WERI-Rb-1 (cell line): ENCODE data around the gene RFX4.
"Not testable (repeated sequence)": the region's sequence is repeated elsewhere in the genome, so short reads cannot be mapped to it uniquely, and the experiment has no call there.

ENCODE experiments used
- DNase-seq: peaks from one replicate; pipeline ENCODE4 v3.0.0-alpha.2; 2020
- H3K27ac ChIP-seq: fragments of 250-450 bp; sonication (Bioruptor Pico); 2 replicates; pipeline ENCODE4 v1.5.1; 2020; ENCODE audit warnings: mild to moderate bottlenecking, moderate library complexity
- H3K27me3 ChIP-seq: fragments of 250-450 bp; sonication (Bioruptor Pico); 2 replicates; pipeline ENCODE4 v1.5.1; 2021; ENCODE audit warnings: mild to moderate bottlenecking, low read depth, moderate library complexity; ENCODE audit not compliant: insufficient read depth, severe bottlenecking
- H3K36me3 ChIP-seq: fragments of 250-450 bp; sonication (Bioruptor Pico); 2 replicates; pipeline ENCODE4 v1.5.1; 2020; ENCODE audit warnings: mild to moderate bottlenecking, moderate library complexity
- H3K4me3 ChIP-seq: 2 replicates; pipeline ENCODE4 v1.5.1; 2011; ENCODE audit warnings: low read depth, mild to moderate bottlenecking, control low read depth, low read length
- H3K9me3 ChIP-seq: fragments of 250-450 bp; sonication (Bioruptor Pico); 2 replicates; pipeline ENCODE4 v1.5.1; 2021; ENCODE audit warnings: mild to moderate bottlenecking, moderate library complexity; ENCODE audit not compliant: severe bottlenecking
- CTCF ChIP-seq: IDR thresholded peaks from 2 replicates; pipeline ENCODE4 v1.5.1; 2011; ENCODE audit warnings: low read depth, mild to moderate bottlenecking, control low read depth, inconsistent platforms, low read length

Gene RFX4

GRCh38 chr12:106685381-106685780, 102.6 kb downstream of the RFX4 start:
- Histone ChIP-seq H3K36me3 (no peaks in the 10 kb centered on the region), H3K27me3 (peaks cover 24% of the 10 kb centered on the region), H3K9me3 (no peaks in the 10 kb centered on the region), H3K27ac (no peak overlapping the region), H3K4me3 (no peak overlapping the region)
- DNase-seq: no peak
- no peak for TF ChIP-seq CTCF

GRCh38 chr12:106687672-106688071, 104.9 kb downstream of the RFX4 start:
- H3K36me3 ChIP-seq: no peaks in the 10 kb centered on the region
- no peaks in the 10 kb centered on the region for H3K9me3 ChIP-seq
- H3K4me3 ChIP-seq: no peak overlapping the region
- peaks cover 31% of the 10 kb centered on the region for H3K27me3 ChIP-seq
- no peak for DNase-seq
- TF ChIP-seq CTCF: no peak
- no peak overlapping the region for H3K27ac ChIP-seq

- Histone ChIP-seq H3K27ac (no peak overlapping the region), H3K27me3 (peaks cover 35% of the 10 kb centered on the region), H3K9me3 (no peaks in the 10 kb centered on the region), H3K36me3 (no peaks in the 10 kb centered on the region), H3K4me3 (no peak overlapping the region)
- DNase-seq: no peak
- TF ChIP-seq CTCF: no peak
Observed at GRCh38 chr12:106690569-106691305, 107.9 kb downstream of the RFX4 start.

- not testable (repeated sequence) for H3K36me3 ChIP-seq, DNase-seq, H3K4me3 ChIP-seq, H3K27ac ChIP-seq, H3K9me3 ChIP-seq
- H3K27me3 ChIP-seq: peaks cover 35% of the 10 kb centered on the region
Observed at GRCh38 chr12:106692033-106692432, 109.2 kb downstream of the RFX4 start.

- Histone ChIP-seq H3K27ac (no peak overlapping the region), H3K27me3 (peaks cover 35% of the 10 kb centered on the region), H3K4me3 (no peak overlapping the region), H3K36me3 (no peaks in the 10 kb centered on the region), H3K9me3 (no peaks in the 10 kb centered on the region)
- TF ChIP-seq CTCF: no peak
- DNase-seq: no peak
Observed at GRCh38 chr12:106692896-106693820, 110.4 kb downstream of the RFX4 start.

GRCh38 chr12:106696071-106696470, 113.3 kb downstream of the RFX4 start:
- Histone ChIP-seq H3K27me3 (peaks cover 25% of the 10 kb centered on the region), H3K27ac (no peak overlapping the region), H3K36me3 (no peaks in the 10 kb centered on the region), H3K4me3 (no peak overlapping the region), H3K9me3 (no peaks in the 10 kb centered on the region)
- no peak for DNase-seq
- TF ChIP-seq CTCF: no peak
